Measurements from ENCODE around the gene WDR86.

GRCh38 chr7:151393031-151393977 lies 16.5 kb downstream of the WDR86 start:
- no peak for TF ChIP-seq ISL1 (CRISPR knock-in tag; IDR thresholded peaks at IDR 0.05)
- TF ChIP-seq ARNTL (CRISPR knock-in tag; IDR thresholded peaks at IDR 0.05; ENCODE audit: borderline replicate concordance, low read depth) = no peak

Data from SK-N-SH treated with all-trans-retinoic acid at 6 μM for 48 hours (cell line).